Rectal smooth muscle tissue (tissue), 1 donor: ENCODE measurements around the gene SH3TC1.

Experiments
- H3K27ac ChIP-seq: one replicate; pipeline ENCODE4 v1.7.0; 2013; ENCODE audit warnings: low read depth, low read length, inconsistent platforms
- H3K27me3 ChIP-seq: one replicate; pipeline ENCODE4 v1.7.0; 2013; ENCODE audit warnings: low read length; ENCODE audit not compliant: control insufficient read depth, insufficient read depth
- H3K36me3 ChIP-seq: one replicate; pipeline ENCODE4 v1.7.0; 2013; ENCODE audit warnings: low read length; ENCODE audit not compliant: control insufficient read depth, insufficient read depth
- H3K4me1 ChIP-seq: one replicate; pipeline ENCODE4 v1.7.0; 2013; ENCODE audit warnings: low read length; ENCODE audit not compliant: control insufficient read depth, insufficient read depth
- H3K4me3 ChIP-seq: one replicate; pipeline ENCODE4 v1.7.0; 2013; ENCODE audit warnings: low read length
- H3K9ac ChIP-seq: one replicate; pipeline ENCODE4 v1.7.0; 2013; ENCODE audit warnings: low read length

Gene SH3TC1

DNA sequence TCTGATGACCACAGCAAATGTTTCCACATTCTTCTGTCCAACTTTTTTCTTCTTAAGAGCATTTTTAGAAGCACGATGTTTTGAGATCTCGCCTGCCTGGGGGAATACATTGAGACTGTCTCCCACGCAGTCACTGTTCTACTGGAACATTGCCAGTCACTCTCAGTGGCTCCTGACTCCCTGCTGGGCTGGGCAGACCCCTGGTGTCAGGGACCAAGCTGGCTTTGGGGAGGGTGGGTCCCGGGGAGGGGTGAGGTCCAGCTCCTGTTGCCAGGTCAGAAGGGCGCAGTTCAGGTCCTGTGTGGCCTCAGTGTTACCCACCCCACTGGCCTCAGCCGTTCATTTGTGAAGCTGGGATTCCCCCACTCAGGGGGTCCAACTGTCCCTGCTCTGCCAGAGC, 21.5 kb upstream of the SH3TC1 start:
- no peaks in the 10 kb centered on the region for H3K36me3 ChIP-seq
- no peak overlapping the region for H3K4me3 ChIP-seq
- no peaks in the 10 kb centered on the region for H3K4me1 ChIP-seq
- H3K27ac ChIP-seq: no peak overlapping the region
- no peak overlapping the region for H3K9ac ChIP-seq
- no peaks in the 10 kb centered on the region for H3K27me3 ChIP-seq

DNA sequence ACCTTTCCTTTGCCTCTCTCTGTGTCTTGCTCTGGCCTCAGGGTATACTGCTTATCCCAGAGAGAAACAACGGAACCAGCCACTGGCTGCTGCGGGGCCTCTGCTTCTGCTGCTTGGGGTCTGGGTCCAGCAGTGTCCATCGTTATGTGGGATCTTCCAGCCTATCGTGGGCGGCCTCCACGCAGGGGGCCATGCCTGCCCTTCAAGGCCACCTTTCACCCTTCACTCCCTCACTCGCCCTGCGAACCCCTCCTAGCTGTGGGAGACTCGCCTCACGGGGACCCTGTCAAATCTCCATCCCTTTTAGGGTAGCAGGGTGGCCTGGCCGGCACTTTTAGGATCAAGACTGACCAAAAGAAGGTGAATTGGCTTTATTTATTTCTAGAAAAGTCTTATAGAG, 21.1 kb upstream of the SH3TC1 start:
- no peaks in the 10 kb centered on the region for H3K36me3 ChIP-seq
- H3K9ac ChIP-seq: no peak overlapping the region
- no peak overlapping the region for H3K4me3 ChIP-seq
- no peaks in the 10 kb centered on the region for H3K4me1 ChIP-seq
- H3K27ac ChIP-seq: no peak overlapping the region
- H3K27me3 ChIP-seq: no peaks in the 10 kb centered on the region

DNA sequence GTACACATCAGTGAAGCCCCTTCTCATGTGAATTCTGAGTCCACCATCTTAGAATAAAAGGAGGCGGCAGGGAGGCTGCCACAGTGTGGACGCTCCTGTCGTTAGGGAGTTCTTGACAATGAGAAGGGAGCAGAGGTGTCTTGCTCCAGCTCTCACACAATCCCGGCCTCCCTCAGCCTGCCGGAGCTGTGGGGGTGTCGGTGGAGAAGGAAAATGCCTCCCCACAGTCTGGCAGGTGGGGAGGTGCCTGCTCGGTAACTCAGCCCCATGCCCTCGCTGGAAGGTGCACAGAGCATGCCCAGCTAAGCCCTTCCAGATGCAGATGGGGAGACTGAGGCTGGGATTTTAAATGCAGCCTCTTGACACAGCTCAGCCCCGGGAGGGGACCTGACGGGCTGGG, 20.0 kb upstream of the SH3TC1 start:
- Histone ChIP-seq H3K4me1 (no peaks in the 10 kb centered on the region), H3K4me3 (no peak overlapping the region), H3K27ac (no peak overlapping the region), H3K36me3 (no peaks in the 10 kb centered on the region), H3K27me3 (no peaks in the 10 kb centered on the region), H3K9ac (no peak overlapping the region)

DNA sequence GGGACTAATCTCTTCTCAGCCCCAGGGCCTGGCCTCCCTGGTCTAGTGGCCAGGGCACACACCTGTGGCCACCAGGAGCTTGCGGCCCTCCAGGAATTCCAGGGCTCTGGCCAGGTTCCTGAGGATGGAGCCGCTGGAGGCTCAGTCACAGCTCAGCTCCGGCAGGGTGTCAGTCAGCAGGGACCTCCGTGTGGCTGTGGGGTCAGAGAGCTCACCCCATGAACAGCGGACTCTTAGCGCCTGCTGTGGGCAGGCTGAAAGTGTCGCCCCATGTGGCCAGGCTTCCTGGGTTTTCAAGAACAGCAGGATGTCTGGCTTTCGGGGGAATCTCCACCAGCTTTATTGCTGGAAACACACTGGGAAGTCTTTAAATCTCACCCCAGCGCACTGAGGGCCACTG, 19.3 kb upstream of the SH3TC1 start:
- no peaks in the 10 kb centered on the region for H3K27me3 ChIP-seq
- H3K27ac ChIP-seq: no peak overlapping the region
- H3K9ac ChIP-seq: no peak overlapping the region
- H3K36me3 ChIP-seq: no peaks in the 10 kb centered on the region
- H3K4me1 ChIP-seq: no peaks in the 10 kb centered on the region
- H3K4me3 ChIP-seq: no peak overlapping the region

DNA sequence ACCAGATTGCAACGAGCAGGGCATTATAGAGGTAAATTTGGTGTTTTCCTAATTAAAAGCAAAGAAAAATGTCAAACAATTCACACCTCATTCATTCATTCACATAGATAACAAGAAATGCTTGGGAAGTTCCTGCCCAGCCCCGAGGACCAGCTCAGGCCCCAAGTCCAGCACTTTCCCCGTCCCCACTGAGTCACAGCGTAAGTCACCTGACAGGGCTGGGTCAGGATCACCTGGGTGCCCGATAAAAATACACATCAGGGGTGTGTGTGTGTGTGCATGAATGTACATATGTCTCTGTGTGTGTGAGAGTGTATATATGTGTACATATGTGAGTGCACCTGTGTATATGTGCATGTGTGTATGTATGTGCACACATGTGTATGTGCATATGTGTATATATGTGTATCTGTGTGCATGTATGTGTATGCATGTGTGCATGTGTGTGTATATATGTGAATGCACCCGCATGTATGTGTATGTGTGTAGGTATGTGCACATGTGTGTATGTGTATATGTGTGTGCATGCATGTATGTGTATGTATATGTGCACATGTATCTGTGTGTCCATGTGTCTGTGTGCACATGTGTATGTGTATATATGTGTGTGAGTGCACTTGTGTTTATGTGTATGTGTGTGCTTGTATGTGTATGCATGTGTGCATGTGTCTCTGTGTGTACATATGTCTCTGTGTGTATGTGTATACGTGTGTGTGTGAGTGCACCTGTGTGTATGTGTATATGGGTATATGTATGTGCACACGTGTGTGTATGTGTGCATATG, 18.6 kb upstream of the SH3TC1 start:
- H3K36me3 ChIP-seq: no peaks in the 10 kb centered on the region
- no peaks in the 10 kb centered on the region for H3K27me3 ChIP-seq
- H3K9ac ChIP-seq: no peak overlapping the region
- no peak overlapping the region for H3K4me3 ChIP-seq
- no peaks in the 10 kb centered on the region for H3K4me1 ChIP-seq
- H3K27ac ChIP-seq: no peak overlapping the region

DNA sequence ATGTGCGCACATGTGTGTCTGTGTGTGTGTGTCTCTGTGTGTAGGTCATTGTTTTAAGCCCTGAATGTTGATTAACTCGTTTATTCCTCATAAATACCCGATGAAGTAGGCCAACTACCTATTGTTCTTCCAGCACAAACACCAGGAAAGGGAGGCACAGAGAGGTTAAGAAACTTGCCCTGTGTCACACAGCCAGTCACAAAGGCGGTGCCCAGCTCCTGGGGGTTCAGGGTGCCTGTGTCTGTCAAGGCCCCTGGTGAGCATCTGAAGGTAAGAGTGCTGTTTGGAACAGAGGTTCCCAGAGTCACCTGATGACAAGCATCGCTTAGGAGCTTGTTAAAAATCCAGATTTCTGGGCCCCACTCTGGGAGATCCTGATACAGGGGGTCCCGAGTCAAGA, 18.0 kb upstream of the SH3TC1 start:
- H3K36me3 ChIP-seq: no peaks in the 10 kb centered on the region
- no peak overlapping the region for H3K27ac ChIP-seq
- H3K9ac ChIP-seq: no peak overlapping the region
- no peak overlapping the region for H3K4me3 ChIP-seq
- no peaks in the 10 kb centered on the region for H3K27me3 ChIP-seq
- no peaks in the 10 kb centered on the region for H3K4me1 ChIP-seq

DNA sequence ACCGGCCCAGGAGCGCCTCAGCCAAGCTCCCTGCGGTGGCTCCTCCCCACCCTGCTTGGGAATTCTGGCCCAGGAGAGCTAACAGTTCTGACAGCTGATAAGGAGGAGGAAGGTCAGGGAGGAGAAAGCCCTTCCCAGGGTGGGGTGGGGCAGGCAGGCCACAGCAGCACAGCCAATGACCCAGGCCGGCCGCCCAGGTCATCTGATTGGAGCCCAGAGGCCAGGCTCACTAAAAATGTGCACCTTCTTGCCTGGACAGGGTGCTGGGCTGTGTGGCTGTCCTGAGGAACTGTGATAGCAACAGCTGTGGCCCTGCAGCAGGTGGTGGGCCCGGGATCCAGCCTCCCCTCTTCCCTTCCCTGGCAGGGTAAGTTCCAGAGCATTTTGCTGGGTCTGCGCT, 17.2 kb upstream of the SH3TC1 start:
- H3K27ac ChIP-seq: no peak overlapping the region
- H3K9ac ChIP-seq: no peak overlapping the region
- H3K4me3 ChIP-seq: no peak overlapping the region
- H3K36me3 ChIP-seq: no peaks in the 10 kb centered on the region
- H3K4me1 ChIP-seq: no peaks in the 10 kb centered on the region
- no peaks in the 10 kb centered on the region for H3K27me3 ChIP-seq

DNA sequence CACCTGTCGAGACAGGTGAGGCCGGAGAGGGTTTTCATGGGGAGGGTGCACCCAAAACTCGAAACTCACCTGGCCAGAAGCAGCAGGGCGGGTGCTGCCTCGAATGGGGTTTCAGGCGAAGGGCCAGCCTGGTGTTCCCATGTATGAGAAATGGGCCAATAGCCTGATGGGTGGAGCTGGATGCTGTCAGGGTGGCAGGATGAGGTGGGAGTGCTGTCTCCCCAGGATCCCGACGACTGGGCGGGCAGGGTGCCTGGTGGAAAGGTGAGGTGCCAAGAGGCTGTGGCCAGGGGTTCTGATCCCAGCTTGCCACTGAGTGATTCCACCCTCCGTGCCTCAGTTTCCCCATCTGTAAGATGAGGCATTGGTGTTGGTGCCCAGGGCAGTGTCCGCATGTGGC, 16.8 kb upstream of the SH3TC1 start:
- Histone ChIP-seq H3K27ac (no peak overlapping the region), H3K27me3 (no peaks in the 10 kb centered on the region), H3K4me3 (no peak overlapping the region), H3K36me3 (no peaks in the 10 kb centered on the region), H3K4me1 (no peaks in the 10 kb centered on the region), H3K9ac (no peak overlapping the region)

DNA sequence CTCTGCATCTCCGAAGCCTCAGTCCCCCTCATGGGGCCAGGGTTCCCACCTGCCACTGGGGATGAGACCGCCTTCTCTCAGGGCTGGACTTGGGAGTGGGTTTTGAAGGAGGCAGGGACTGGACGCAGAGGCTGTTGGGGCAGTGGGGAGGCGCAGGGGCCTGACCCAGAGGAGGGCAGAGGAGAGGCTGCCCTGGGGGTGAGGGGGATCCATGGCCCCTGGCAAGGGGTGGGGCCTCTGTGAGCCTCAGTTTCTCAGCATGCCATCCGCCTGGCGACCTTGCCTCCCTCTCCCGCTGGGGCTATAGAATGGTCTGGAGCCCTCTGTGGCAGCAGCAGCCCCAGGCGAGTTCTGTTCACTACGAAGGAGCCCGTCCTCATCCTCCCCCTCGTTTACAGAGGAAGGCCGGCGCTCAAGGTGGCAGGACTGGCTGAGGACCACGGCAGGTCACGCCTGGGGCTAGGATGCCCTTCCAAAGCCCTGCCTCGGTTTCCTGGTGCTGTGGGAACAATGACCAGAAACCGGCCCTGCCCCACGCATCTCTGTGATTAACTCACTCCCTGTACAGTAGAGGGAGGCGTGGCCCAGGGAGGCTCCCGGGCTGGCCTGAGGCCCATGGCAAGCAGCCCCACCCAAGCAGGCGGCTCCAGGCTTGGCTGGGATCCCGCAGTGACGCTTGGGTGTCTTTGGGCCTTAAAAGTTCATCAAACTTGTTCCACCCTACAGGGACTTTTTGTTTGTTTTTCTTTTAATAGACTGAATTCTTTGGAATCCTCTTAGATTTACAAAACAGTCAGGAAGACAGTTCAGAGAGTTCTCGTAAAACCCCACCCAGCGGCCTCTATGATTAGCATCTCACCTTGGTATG, 16.0 kb upstream of the SH3TC1 start:
- Histone ChIP-seq H3K4me3 (no peak overlapping the region), H3K27ac (no peak overlapping the region), H3K9ac (no peak overlapping the region), H3K27me3 (no peaks in the 10 kb centered on the region), H3K4me1 (no peaks in the 10 kb centered on the region), H3K36me3 (no peaks in the 10 kb centered on the region)

DNA sequence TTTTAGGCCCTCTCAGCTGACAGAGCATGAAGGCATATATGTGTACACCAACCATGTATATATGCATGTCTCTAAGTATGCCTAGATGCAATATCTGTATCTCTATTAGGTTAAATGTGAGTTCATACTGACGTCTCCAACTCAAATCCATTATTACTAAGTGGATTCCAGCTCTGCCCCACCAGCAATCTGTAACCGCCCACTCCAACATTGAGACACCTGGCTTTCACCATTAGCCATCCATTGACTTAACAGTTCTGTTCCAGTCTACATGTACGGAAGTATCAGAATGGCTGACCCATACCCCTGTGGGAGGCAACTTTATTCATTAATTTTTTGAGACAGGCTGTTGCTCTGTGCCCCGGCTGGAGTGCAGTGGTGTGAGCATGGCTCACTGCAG, 15.0 kb upstream of the SH3TC1 start:
- Histone ChIP-seq H3K4me3 (no peak overlapping the region), H3K27me3 (no peaks in the 10 kb centered on the region), H3K9ac (no peak overlapping the region), H3K36me3 (no peaks in the 10 kb centered on the region), H3K4me1 (no peaks in the 10 kb centered on the region), H3K27ac (no peak overlapping the region)

DNA sequence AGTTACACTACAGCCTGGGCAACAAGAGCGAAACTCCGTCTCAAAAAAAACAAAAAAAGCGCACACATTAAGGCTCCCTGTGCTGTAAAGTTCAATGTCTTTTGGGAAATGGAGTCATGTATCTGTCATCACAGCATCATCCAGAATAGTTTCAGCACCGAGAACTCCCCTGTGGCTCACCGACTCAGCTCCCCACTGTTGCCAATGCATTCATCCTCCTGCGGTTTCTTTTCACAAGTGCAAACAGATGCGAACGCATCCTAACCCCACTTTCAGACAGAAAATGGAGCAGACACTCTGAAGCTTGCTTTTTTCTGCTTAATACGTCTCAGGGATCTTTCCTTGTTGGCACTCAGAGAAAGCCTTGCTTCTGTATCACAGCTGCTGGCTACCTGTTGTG, 13.8 kb upstream of the SH3TC1 start:
- no peak overlapping the region for H3K27ac ChIP-seq
- H3K9ac ChIP-seq: no peak overlapping the region
- H3K4me1 ChIP-seq: no peaks in the 10 kb centered on the region
- H3K36me3 ChIP-seq: no peaks in the 10 kb centered on the region
- H3K4me3 ChIP-seq: no peak overlapping the region
- no peaks in the 10 kb centered on the region for H3K27me3 ChIP-seq

DNA sequence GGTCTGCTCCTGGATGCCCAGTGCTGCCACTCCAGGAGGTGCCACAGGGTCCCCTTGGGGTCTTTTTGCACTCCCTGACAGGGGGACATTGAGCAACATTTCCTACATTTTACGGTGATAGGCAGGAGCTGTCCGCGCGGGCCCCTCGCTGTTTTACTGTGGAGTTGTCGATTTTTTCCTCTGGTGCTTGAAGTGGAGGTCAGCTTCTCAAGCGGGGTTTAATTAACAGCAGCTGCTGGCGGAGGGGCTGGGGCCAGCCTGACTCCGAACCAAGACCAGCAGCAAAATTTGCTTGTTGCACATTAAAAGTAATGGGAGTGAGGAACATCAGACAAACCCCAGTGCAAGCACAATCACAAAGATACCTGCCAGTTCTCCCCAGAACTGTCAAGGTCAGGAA, 13.2 kb upstream of the SH3TC1 start:
- Histone ChIP-seq H3K4me3 (no peak overlapping the region), H3K27ac (no peak overlapping the region), H3K36me3 (no peaks in the 10 kb centered on the region), H3K4me1 (no peaks in the 10 kb centered on the region), H3K9ac (no peak overlapping the region), H3K27me3 (no peaks in the 10 kb centered on the region)

DNA sequence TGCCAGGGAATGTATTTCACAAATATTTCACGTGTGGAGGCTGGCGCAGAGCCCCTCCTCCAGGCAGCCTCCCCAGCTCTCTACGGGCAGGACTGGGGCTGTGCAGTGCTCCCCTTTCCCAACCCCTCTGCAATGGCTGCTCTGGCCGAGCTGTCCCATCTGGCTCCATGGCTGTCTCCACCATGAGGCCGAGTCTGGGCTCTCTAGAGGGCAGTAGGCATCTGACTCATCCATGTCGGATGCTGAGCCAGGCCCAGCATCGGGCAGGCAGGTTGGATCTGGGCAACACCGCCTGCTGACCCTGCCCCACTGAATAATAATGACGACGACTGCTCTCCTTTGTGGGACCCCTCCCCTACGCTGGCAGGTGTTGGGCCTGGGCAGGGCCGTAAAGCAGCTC, 11.0 kb upstream of the SH3TC1 start:
- H3K27me3 ChIP-seq: no peaks in the 10 kb centered on the region

More for the DNA sequence above, 11.0 kb upstream of the SH3TC1 start:
- Histone ChIP-seq H3K9ac (no peak overlapping the region), H3K4me1 (no peaks in the 10 kb centered on the region), H3K27ac (no peak overlapping the region), H3K4me3 (no peak overlapping the region), H3K36me3 (no peaks in the 10 kb centered on the region)
